ENCODE results near the gene PAX7. TPM values are rescaled to one million over a fixed set of nuclear protein-coding genes. Genes with fewer than 3 reads are reported as not detected.

Gene PAX7
- total and polyA plus RNA-seq, 12 donors: not detected

GRCh38 chr1:18599704-18600103 lies 30.9 kb upstream of the PAX7 start:
- Histone ChIP-seq H3K27me3 (peaks cover 7 to 69% (median 50%) of the 10 kb centered on the region in 7 donors), H3K36me3 (no peaks in the 10 kb centered on the region), H3K27ac (no peak overlapping the region), H3K9me3 (no peaks in the 10 kb centered on the region), H3K4me1 (no peaks in the 10 kb centered on the region), H3K4me3 (no peak overlapping the region)
- no peak for ATAC-seq
- DNase-seq: no peak
- 69 to 75% methylated on average over 9 of the region's 9 CpGs for WGBS, 2 donors
- no peak for TF ChIP-seq CTCF (IDR thresholded peaks at IDR 0.05)
- intact Hi-C loops (cut with DNase I): loop anchor here in 9 of 10 donors (2.0 to 5.0 kb wide), 6 partner anchors 83 to 278 kb away; no protein-coding TSS in a partner anchor

- ATAC-seq (no peak), DNase-seq (no peak)
- Histone ChIP-seq H3K36me3 (no peaks in the 10 kb centered on the region), H3K4me1 (no peaks in the 10 kb centered on the region), H3K27ac (no peak overlapping the region), H3K27me3 (peaks cover 7 to 73% (median 47%) of the 10 kb centered on the region in 7 donors), H3K4me3 (no peak overlapping the region), H3K9me3 (no peaks in the 10 kb centered on the region)
- intact Hi-C loops (cut with DNase I): loop anchor here in 1 of 10 donors (5.0 kb wide), 1 partner anchor 265 kb away; no protein-coding TSS in a partner anchor
- no peak for TF ChIP-seq CTCF (IDR thresholded peaks at IDR 0.05)
- 52 to 62% methylated on average over 5 of the region's 5 CpGs for WGBS, 2 donors
Measured at GRCh38 chr1:18602533-18603211, 28.0 kb upstream of the PAX7 start.

- Histone ChIP-seq H3K27ac (no peak overlapping the region), H3K4me1 (no peaks in the 10 kb centered on the region), H3K27me3 (peaks cover 7 to 75% (median 49%) of the 10 kb centered on the region in 7 donors), H3K36me3 (no peaks in the 10 kb centered on the region), H3K9me3 (no peaks in the 10 kb centered on the region), H3K4me3 (no peak overlapping the region)
- ATAC-seq (no peak), DNase-seq (no peak)
- intact Hi-C loops (cut with DNase I): loop anchor here in 1 of 10 donors (5.0 kb wide), 1 partner anchor 264 kb away; no protein-coding TSS in a partner anchor
- 47 to 53% methylated on average over 13 of the region's 13 CpGs for WGBS, 2 donors
- TF ChIP-seq CTCF (IDR thresholded peaks at IDR 0.05): no peak
Measured at GRCh38 chr1:18603212-18603852, 27.3 kb upstream of the PAX7 start.

GRCh38 chr1:18606443-18607288 lies 24.0 kb upstream of the PAX7 start:
- Histone ChIP-seq H3K4me3 (no peak overlapping the region), H3K27me3 (peaks cover 0 to 81% (median 52%) of the 10 kb centered on the region in 7 donors), H3K4me1 (no peaks in the 10 kb centered on the region), H3K36me3 (no peaks in the 10 kb centered on the region), H3K27ac (no peak overlapping the region), H3K9me3 (peaks cover 0 to 4% (median 0%) of the 10 kb centered on the region in 11 donors)
- DNase-seq (no peak), ATAC-seq (no peak)
- no peak for TF ChIP-seq CTCF (IDR thresholded peaks at IDR 0.05)
- intact Hi-C loops (cut with DNase I): loop anchor here in 1 of 10 donors (5.0 kb wide), 1 partner anchor 201 kb away; no protein-coding TSS in a partner anchor
- 72% methylated on average over 19 of the region's 19 CpGs for WGBS, 2 donors
